Measurements from ENCODE around the gene ODAD3. TPM values are rescaled to one million over a fixed set of nuclear protein-coding genes. Genes with fewer than 3 reads are reported as not detected.
A peak's percentile ranks its signal among the peaks of the same experiment; 100 is the strongest.

ODAD3 gene
- total and polyA plus RNA-seq, 2 of the 13 experiments (the other 11 are each of a cell fraction or from before 2014, with no cell fraction given), result 0.04 to 0.08 TPM

- TF ChIP-seq PITX1 (CRISPR knock-in tag; IDR thresholded peaks at IDR 0.05), result no peak
Measured at GRCh38 chr19:11420429-11421370, 14.2 kb downstream of the ODAD3 start (continued).

- no TSS peak for BruUV-seq (replicated peaks)
- H3K4me3 ChIP-seq (replicated peaks in 1 of 3; ENCODE audit: insufficient read depth in 1 of 3, low read depth in 2 of 3, low read length in 3 of 3), result peak within 1 kb of the TSS; percentile 78 to 96 (median 91)
- peak within 1 kb of the TSS; percentile 88 for H3K4me2 ChIP-seq (ENCODE audit: low read depth, low read length)
- intact Hi-C loops (cut with micrococcal nuclease; ENCODE audit: unreplicated experiment), result no loop called here
- FAIRE-seq (no peak), DNase-seq (ENCODE audit: low spot score) (no peak), ATAC-seq (peak; percentile 80)
- peaks cover 46% of the 10 kb centered on the region for H3K4me1 ChIP-seq (ENCODE audit: insufficient read depth, low read length)
- peak within 1 kb of the TSS; percentile 26 for H3K27ac ChIP-seq (ENCODE audit: extremely low read length, insufficient read depth, low read length)
- H3K36me3 ChIP-seq (replicated peaks in 1 of 2; ENCODE audit: control insufficient read depth in 1 of 2, insufficient read depth in 2 of 2, low read length in 2 of 2), result no peaks in the 10 kb centered on the region
- in situ Hi-C loops (cut with HindIII; ENCODE audit: extremely low pct_ligation_motif_present, low pct_unique_long_range_greater_than_20kb), result no loop called here
- peak within 1 kb of the TSS; percentile 53; the same call in 1 of the 2 replicates for H3K9ac ChIP-seq (ENCODE audit: insufficient read depth, low read depth, low read length)
- H3K79me2 ChIP-seq (ENCODE audit: insufficient read depth, low read length), result no peaks in the 10 kb centered on the region
- no peaks in the 10 kb centered on the region for H4K20me1 ChIP-seq (ENCODE audit: insufficient read depth, low read length)
- ChIA-PET POLR2A (interaction anchor here (1.0 to 1.9 kb wide), 8 partner anchors 16 to 182 kb away, joined by 3 to 14 read pairs (median 6); partner anchors contain the start of genes EPOR, ODAD3, PRKCSH and SWSAP1), CTCF (ENCODE audit: low intra/inter-chr PET ratio, low total read pairs) (no interaction called here)
- H3K9me3 ChIP-seq (ENCODE audit: low read length), result no peaks in the 10 kb centered on the region
- H3K27me3 ChIP-seq (ENCODE audit: control insufficient read depth in 1 of 2, insufficient read depth in 2 of 2, low read length in 2 of 2), result peaks cover 3 to 31% of the 10 kb centered on the region in 2 experiments; a peak in 4 of 5 replicates
- 3% methylated on average over 16 of the region's 72 CpGs for WGBS (ENCODE audit: low lambda C conversion rate)
- no peak within 1 kb of the TSS for H2AFZ ChIP-seq (ENCODE audit: low read length)
- no peak for TF ChIP-seq ZNF180 (CRISPR knock-in tag; IDR thresholded peaks at IDR 0.05; ENCODE audit: borderline replicate concordance, low read depth)
- TF ChIP-seq TBX2 (CRISPR knock-in tag; IDR thresholded peaks at IDR 0.05; ENCODE audit: borderline replicate concordance), result 0 out of 2 replicates have a peak, but pooled peaks have one; percentile 43
- TF ChIP-seq DMTF1 (CRISPR knock-in tag; IDR thresholded peaks at IDR 0.05), result no peak
- no peak for TF ChIP-seq KDM1A (CRISPR knock-in tag; IDR thresholded peaks at IDR 0.05)
- TF ChIP-seq ETS1 (CRISPR knock-in tag; IDR thresholded peaks at IDR 0.05), result no peak
- TF ChIP-seq ZNF672 (CRISPR knock-in tag; IDR thresholded peaks at IDR 0.05), result no peak
- TF ChIP-seq ZNF605 (CRISPR knock-in tag; IDR thresholded peaks at IDR 0.05), result 0 out of 2 replicates have a peak, but pooled peaks have one; percentile 25
- no peak for TF ChIP-seq ZNF563 (CRISPR knock-in tag; IDR thresholded peaks at IDR 0.05)
- no peak for TF ChIP-seq ZNF572 (CRISPR knock-in tag; IDR thresholded peaks at IDR 0.05)
- TF ChIP-seq ZNF781 (CRISPR knock-in tag; IDR thresholded peaks at IDR 0.05; ENCODE audit: borderline replicate concordance, not compliant biosample characterization), result no peak
- no peak for TF ChIP-seq STAT6 (CRISPR knock-in tag; IDR thresholded peaks at IDR 0.05; ENCODE audit: borderline replicate concordance)
Measured at GRCh38 chr19:11418549-11419506, 16.1 kb downstream of the ODAD3 start, which contains the start of gene RGL3. TSS of gene RGL3 (minus strand) at chr19:11419314. CDS start at chr19:11419278, 36 bp downstream.
